Measurements from ENCODE around the gene SENP7. TPM values are rescaled to one million over a fixed set of nuclear protein-coding genes. Genes with fewer than 3 reads are reported as not detected.
A peak's percentile ranks its signal among the peaks of the same experiment; 100 is the strongest.

Gene SENP7
- total RNA-seq, 2 donors from 2014 or later: 23.7 to 55.1 TPM

DNA sequence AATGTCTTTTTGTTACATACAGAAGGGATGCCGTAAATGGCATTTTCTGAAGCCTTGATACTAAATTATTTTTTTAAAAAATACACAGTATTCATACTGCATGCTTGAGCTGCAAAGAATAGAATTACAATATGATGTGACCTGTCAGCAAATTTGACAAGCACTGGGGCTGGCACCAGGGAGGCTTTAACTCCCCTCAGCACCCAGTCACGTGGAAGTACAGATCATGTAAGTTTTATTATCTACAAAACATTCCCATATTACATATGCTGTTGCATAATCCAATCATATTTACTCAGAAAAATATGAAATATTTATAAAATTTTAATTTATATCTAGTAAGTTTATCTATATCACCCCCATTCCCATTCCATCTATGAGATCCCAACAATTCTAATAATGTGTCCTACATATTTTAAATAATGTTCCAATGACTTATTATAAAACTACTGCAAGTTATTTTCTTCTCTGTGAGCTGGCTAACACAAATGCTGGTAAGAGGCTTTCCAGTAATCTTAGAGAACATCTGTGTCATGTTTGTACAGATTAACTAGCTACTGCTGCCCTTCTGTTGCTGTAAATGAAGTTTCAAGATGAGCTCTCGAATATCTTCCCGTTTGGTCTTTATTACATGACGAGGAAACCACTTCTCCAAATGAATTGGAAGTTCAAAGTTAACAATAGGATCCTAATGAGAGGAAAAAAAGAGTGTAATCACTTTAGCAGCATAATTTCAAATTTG lies 187.4 kb downstream of the SENP7 start:
- ATAC-seq (ENCODE audit: insufficient number of reproducible peaks, low FRiP score, low read depth): no peak
- TF ChIP-seq, protein P1, sequence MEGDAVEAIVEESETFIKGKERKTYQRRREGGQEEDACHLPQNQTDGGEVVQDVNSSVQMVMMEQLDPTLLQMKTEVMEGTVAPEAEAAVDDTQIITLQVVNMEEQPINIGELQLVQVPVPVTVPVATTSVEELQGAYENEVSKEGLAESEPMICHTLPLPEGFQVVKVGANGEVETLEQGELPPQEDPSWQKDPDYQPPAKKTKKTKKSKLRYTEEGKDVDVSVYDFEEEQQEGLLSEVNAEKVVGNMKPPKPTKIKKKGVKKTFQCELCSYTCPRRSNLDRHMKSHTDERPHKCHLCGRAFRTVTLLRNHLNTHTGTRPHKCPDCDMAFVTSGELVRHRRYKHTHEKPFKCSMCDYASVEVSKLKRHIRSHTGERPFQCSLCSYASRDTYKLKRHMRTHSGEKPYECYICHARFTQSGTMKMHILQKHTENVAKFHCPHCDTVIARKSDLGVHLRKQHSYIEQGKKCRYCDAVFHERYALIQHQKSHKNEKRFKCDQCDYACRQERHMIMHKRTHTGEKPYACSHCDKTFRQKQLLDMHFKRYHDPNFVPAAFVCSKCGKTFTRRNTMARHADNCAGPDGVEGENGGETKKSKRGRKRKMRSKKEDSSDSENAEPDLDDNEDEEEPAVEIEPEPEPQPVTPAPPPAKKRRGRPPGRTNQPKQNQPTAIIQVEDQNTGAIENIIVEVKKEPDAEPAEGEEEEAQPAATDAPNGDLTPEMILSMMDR (IDR thresholded peaks at IDR 0.05): no peak
- DNase-seq (ENCODE audit: low spot score): no peak
- Histone ChIP-seq H3K4me3 (no peak overlapping the region), H3K27me3 (replicated peaks; ENCODE audit: insufficient read depth) (no peaks in the 10 kb centered on the region), H3K27ac (no peak overlapping the region), H3K9me3 (no peaks in the 10 kb centered on the region), H3K4me1 (ENCODE audit: control insufficient read depth in 1 of 2, low read depth in 2 of 2) (no peaks in the 10 kb centered on the region), H3K36me3 (no peaks in the 10 kb centered on the region)

DNA sequence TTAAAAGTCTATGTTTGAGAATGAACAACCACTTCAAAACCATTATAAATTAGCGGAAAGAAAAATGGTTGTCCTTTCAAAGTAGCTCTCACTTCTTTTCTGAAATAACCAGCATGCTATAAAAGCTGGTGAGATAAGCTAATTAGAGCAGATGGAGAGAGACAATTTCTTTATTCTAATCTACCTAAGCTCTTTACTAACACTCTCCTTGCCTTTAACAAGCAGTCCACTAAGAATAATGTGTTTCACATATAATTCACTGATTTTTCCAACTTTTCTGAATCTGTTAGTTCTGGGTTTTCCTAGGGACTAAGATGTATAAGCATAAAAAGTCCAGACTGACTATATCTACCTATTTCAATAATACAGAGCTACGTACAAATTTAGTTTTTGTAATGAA lies 192.5 kb downstream of the SENP7 start, which contains the start of gene IMPG2:
IMPG2 (minus strand) TSS at position 101 of the 400 bp plus-strand sequence. CDS start 203 bp downstream, outside the sequence.
- Histone ChIP-seq H3K27me3 (replicated peaks; ENCODE audit: insufficient read depth) (no peaks in the 10 kb centered on the region), H3K27ac (no peak within 1 kb of the TSS), H3K4me1 (ENCODE audit: control insufficient read depth in 1 of 2, low read depth in 2 of 2) (no peaks in the 10 kb centered on the region), H3K9me3 (no peaks in the 10 kb centered on the region), H3K36me3 (no peaks in the 10 kb centered on the region), H3K4me3 (no peak within 1 kb of the TSS)
- ATAC-seq (ENCODE audit: insufficient number of reproducible peaks, low FRiP score, low read depth) (no peak), DNase-seq (ENCODE audit: low spot score) (no peak)
- TF ChIP-seq, protein P1 (IDR thresholded peaks at IDR 0.05): no peak

DNA sequence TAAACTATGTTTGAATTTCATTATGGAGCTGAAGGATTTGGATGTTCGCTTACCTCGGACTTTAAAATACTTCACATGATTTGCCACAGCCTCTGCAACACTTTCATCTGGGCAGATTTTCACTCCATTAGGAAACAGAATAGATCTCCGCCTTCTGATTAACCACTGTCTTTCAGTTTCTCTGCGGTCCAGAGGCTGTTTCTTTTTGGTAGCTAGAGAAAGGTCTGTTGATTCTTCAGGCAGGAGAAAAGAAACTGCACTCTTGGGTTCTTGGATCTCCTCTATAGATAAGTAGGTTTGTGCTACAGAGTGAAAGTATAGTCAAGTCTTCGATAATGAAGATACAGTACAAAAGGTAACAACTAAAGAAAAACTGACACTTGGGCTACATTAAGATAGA lies 193.5 kb downstream of the SENP7 start:
- Histone ChIP-seq H3K4me3 (no peak overlapping the region), H3K36me3 (no peaks in the 10 kb centered on the region), H3K9me3 (no peaks in the 10 kb centered on the region), H3K27me3 (replicated peaks; ENCODE audit: insufficient read depth) (no peaks in the 10 kb centered on the region), H3K4me1 (ENCODE audit: control insufficient read depth in 1 of 2, low read depth in 2 of 2) (no peaks in the 10 kb centered on the region), H3K27ac (no peak overlapping the region)
- TF ChIP-seq, protein P1 (IDR thresholded peaks at IDR 0.05): no peak
- ATAC-seq (ENCODE audit: insufficient number of reproducible peaks, low FRiP score, low read depth): no peak
- no peak for DNase-seq (ENCODE audit: low spot score)

DNA sequence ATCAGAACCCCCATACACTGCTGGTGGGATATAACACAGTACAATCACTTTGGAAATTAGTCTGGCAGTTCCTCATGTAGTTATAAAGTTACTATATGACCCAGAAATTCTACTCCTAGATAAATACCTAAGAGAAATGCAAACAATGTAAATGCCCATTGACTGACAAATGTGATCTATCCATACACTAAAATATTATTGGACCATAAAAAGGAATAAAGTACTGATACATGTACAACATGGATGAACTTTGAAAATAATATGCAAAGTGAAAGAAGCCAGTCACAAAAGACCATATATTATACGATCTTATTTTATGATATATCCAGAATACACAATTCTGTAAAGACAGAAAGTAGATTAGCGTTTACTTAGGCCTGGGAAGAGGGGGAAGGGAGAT lies 200.5 kb downstream of the SENP7 start:
- H3K27me3 ChIP-seq (replicated peaks; ENCODE audit: insufficient read depth): no peaks in the 10 kb centered on the region
- H3K36me3 ChIP-seq: no peaks in the 10 kb centered on the region
- DNase-seq (ENCODE audit: low spot score) (no peak), ATAC-seq (ENCODE audit: insufficient number of reproducible peaks, low FRiP score, low read depth) (no peak)
- peaks cover 0 to 35% of the 10 kb centered on the region in 2 donors for H3K4me1 ChIP-seq (ENCODE audit: control insufficient read depth in 1 of 2, low read depth in 2 of 2)
- no peak overlapping the region for H3K27ac ChIP-seq
- peaks cover 9% of the 10 kb centered on the region for H3K9me3 ChIP-seq
- TF ChIP-seq, protein P1 (IDR thresholded peaks at IDR 0.05): no peak
- H3K4me3 ChIP-seq: no peak overlapping the region

DNA sequence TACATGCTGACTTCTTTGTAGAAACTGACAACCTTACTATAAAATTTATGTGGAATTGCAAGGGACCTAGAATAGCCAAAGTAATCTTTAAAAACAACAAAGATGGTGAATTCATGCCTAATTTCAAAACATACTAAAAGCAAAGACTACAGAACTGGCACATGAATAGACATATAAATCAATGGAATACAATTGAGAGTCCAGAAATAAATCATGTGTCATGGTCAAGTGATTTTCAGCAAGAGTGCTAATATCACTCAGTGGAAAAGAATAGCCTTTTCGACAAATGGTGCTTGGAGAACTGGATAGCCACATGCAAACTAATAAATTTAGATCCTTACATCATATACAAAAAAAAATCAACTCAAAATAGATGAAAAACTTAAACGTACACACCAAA lies 201.3 kb downstream of the SENP7 start:
- no peaks in the 10 kb centered on the region for H3K36me3 ChIP-seq
- peaks cover 0 to 38% of the 10 kb centered on the region in 2 donors for H3K4me1 ChIP-seq (ENCODE audit: control insufficient read depth in 1 of 2, low read depth in 2 of 2)
- no peak for DNase-seq (ENCODE audit: low spot score)
- H3K27me3 ChIP-seq (replicated peaks; ENCODE audit: insufficient read depth): no peaks in the 10 kb centered on the region
- TF ChIP-seq, protein P1 (IDR thresholded peaks at IDR 0.05): no peak
- H3K4me3 ChIP-seq: no peak overlapping the region
- no peak for ATAC-seq (ENCODE audit: insufficient number of reproducible peaks, low FRiP score, low read depth)
- peaks cover 9% of the 10 kb centered on the region for H3K9me3 ChIP-seq
- peak overlapping the region; percentile 57 to 67 for H3K27ac ChIP-seq
